ENCODE measurements around the gene CERCAM.
"Not testable (repeated sequence)": the region's sequence is repeated elsewhere in the genome, so short reads cannot be mapped to it uniquely, and the experiment has no call there.

CERCAM gene

GRCh38 chr9:128416014-128416413 lies 4.6 kb upstream of the CERCAM start:
- in situ Hi-C loops (cut with HindIII; ENCODE audit: low sequenced_read_pairs), result no loop called here

GRCh38 chr9:128416432-128417019 lies 4.1 kb upstream of the CERCAM start:
- in situ Hi-C loops (cut with HindIII; ENCODE audit: low sequenced_read_pairs), result no loop called here

- in situ Hi-C loops (cut with HindIII; ENCODE audit: low sequenced_read_pairs), result no loop called here
Observed at GRCh38 chr9:128419061-128419925, 1.4 kb upstream of the CERCAM start.

- in situ Hi-C loops (cut with HindIII; ENCODE audit: low sequenced_read_pairs), result no loop called here
Observed at GRCh38 chr9:128420060-128420650, 502 bp upstream of the CERCAM start.

- in situ Hi-C loops (cut with HindIII; ENCODE audit: low sequenced_read_pairs), result no loop called here
Observed at GRCh38 chr9:128421482-128421996, 882 bp downstream of the CERCAM start.

- in situ Hi-C loops (cut with HindIII; ENCODE audit: low sequenced_read_pairs), result not testable (repeated sequence)
Observed at GRCh38 chr9:128422022-128422782, 1.5 kb downstream of the CERCAM start.

- in situ Hi-C loops (cut with HindIII; ENCODE audit: low sequenced_read_pairs), result no loop called here
Observed at GRCh38 chr9:128422783-128423150, 2.1 kb downstream of the CERCAM start.

- in situ Hi-C loops (cut with HindIII; ENCODE audit: low sequenced_read_pairs), result not testable (repeated sequence)
Observed at GRCh38 chr9:128423356-128423755, 2.7 kb downstream of the CERCAM start.

- in situ Hi-C loops (cut with HindIII; ENCODE audit: low sequenced_read_pairs), result no loop called here
Observed at GRCh38 chr9:128424268-128424780, 3.7 kb downstream of the CERCAM start.

GRCh38 chr9:128428644-128429512 lies 8.2 kb downstream of the CERCAM start:
- in situ Hi-C loops (cut with HindIII; ENCODE audit: low sequenced_read_pairs), result no loop called here

GRCh38 chr9:128429513-128430086 lies 8.9 kb downstream of the CERCAM start:
- in situ Hi-C loops (cut with HindIII; ENCODE audit: low sequenced_read_pairs), result no loop called here

- in situ Hi-C loops (cut with HindIII; ENCODE audit: low sequenced_read_pairs), result no loop called here
Observed at GRCh38 chr9:128431207-128431606, 10.6 kb downstream of the CERCAM start.

- in situ Hi-C loops (cut with HindIII; ENCODE audit: low sequenced_read_pairs), result no loop called here
Observed at GRCh38 chr9:128434340-128434739, 13.7 kb downstream of the CERCAM start.

GRCh38 chr9:128435611-128436010 lies 15.0 kb downstream of the CERCAM start:
- in situ Hi-C loops (cut with HindIII; ENCODE audit: low sequenced_read_pairs), result no loop called here

GRCh38 chr9:128438343-128439109 lies 17.9 kb downstream of the CERCAM start:
- in situ Hi-C loops (cut with HindIII; ENCODE audit: low sequenced_read_pairs), result no loop called here

GRCh38 chr9:128439273-128439672 lies 18.6 kb downstream of the CERCAM start:
- in situ Hi-C loops (cut with HindIII; ENCODE audit: low sequenced_read_pairs), result no loop called here

GRCh38 chr9:128442150-128442549 lies 21.5 kb downstream of the CERCAM start:
- in situ Hi-C loops (cut with HindIII; ENCODE audit: low sequenced_read_pairs), result no loop called here

- in situ Hi-C loops (cut with HindIII; ENCODE audit: low sequenced_read_pairs), result not testable (repeated sequence)
Observed at GRCh38 chr9:128446505-128446904, 25.8 kb downstream of the CERCAM start.

- in situ Hi-C loops (cut with HindIII; ENCODE audit: low sequenced_read_pairs), result no loop called here
Observed at GRCh38 chr9:128448746-128449145, 28.1 kb downstream of the CERCAM start.

Data from endothelial cell of hepatic sinusoid (primary cell).